ENCODE results near the gene IRGQ. TPM values are rescaled to one million over a fixed set of nuclear protein-coding genes. Genes with fewer than 3 reads are reported as not detected.
A peak's percentile ranks its signal among the peaks of the same experiment; 100 is the strongest.
"Not testable (repeated sequence)": the region's sequence is repeated elsewhere in the genome, so short reads cannot be mapped to it uniquely, and the experiment has no call there.

The IRGQ gene
- total RNA-seq, 1 experiment from 2014 or later, result 26.5 TPM

GRCh38 chr19:43592800-43593350, 3.1 kb downstream of the IRGQ start:
- H3K4me1 Mint-ChIP-seq (ENCODE audit: insufficient read depth, unreplicated experiment), result peaks cover 17% of the 10 kb centered on the region
- CTCF ChIA-PET, result interaction anchor here (0.5 to 1.0 kb wide), 4 partner anchors 8 to 64 kb away, joined by 3 to 5 read pairs (median 4); partner anchors contain the start of genes PINLYP and XRCC1
- peaks cover 48% of the 10 kb centered on the region for H3K36me3 Mint-ChIP-seq (ENCODE audit: insufficient read depth, unreplicated experiment)
- H3K4me3 Mint-ChIP-seq (ENCODE audit: unreplicated experiment), result peak overlapping the region; percentile 99
- no peak for DNase-seq (ENCODE audit: unreplicated experiment)
- no peaks in the 10 kb centered on the region for H3K9me3 Mint-ChIP-seq (ENCODE audit: unreplicated experiment)
- intact Hi-C loops (cut with micrococcal nuclease), result no loop called here
- TF ChIP-seq CTCF (IDR thresholded peaks at IDR 0.05; ENCODE audit: unreplicated experiment), result no peak
- H3K27ac Mint-ChIP-seq (ENCODE audit: low read depth, unreplicated experiment), result peak overlapping the region; percentile 52
- POLR2A ChIA-PET, result interaction anchor here (0.6 to 5.4 kb wide), 3 partner anchors 60 to 75 kb away, joined by 3 to 75 read pairs (median 39); partner anchors contain the start of genes ETHE1 and ZNF575
- no TSS peak for BruUV-seq (replicated peaks)
- no peaks in the 10 kb centered on the region for H3K27me3 Mint-ChIP-seq (ENCODE audit: insufficient read depth, unreplicated experiment)

GRCh38 chr19:43591904-43592772, 3.8 kb downstream of the IRGQ start:
- no peak for TF ChIP-seq CTCF (IDR thresholded peaks at IDR 0.05; ENCODE audit: unreplicated experiment)
- DNase-seq (ENCODE audit: unreplicated experiment), result no peak
- Mint-ChIP-seq H3K27me3 (ENCODE audit: insufficient read depth, unreplicated experiment) (no peaks in the 10 kb centered on the region), H3K9me3 (ENCODE audit: unreplicated experiment) (no peaks in the 10 kb centered on the region), H3K27ac (ENCODE audit: low read depth, unreplicated experiment) (peak overlapping the region; percentile 52), H3K4me3 (ENCODE audit: unreplicated experiment) (no peak overlapping the region), H3K4me1 (ENCODE audit: insufficient read depth, unreplicated experiment) (peaks cover 10% of the 10 kb centered on the region), H3K36me3 (ENCODE audit: insufficient read depth, unreplicated experiment) (peaks cover 44% of the 10 kb centered on the region)
- intact Hi-C loops (cut with micrococcal nuclease), result no loop called here
- ChIA-PET CTCF (interaction anchor here (1.0 kb wide), 1 partner anchor 60 kb away, joined by 3 read pairs; no protein-coding TSS in a partner anchor), POLR2A (interaction anchor here (0.6 kb wide), 1 partner anchor 76 kb away, joined by 3 read pairs; no protein-coding TSS in a partner anchor)
- no TSS peak for BruUV-seq (replicated peaks)

GRCh38 chr19:43589678-43590077, 6.3 kb downstream of the IRGQ start:
- Mint-ChIP-seq H3K36me3 (ENCODE audit: insufficient read depth, unreplicated experiment) (peaks cover 44% of the 10 kb centered on the region), H3K4me1 (ENCODE audit: insufficient read depth, unreplicated experiment) (peaks cover 10% of the 10 kb centered on the region), H3K4me3 (ENCODE audit: unreplicated experiment) (no peak overlapping the region), H3K27me3 (ENCODE audit: insufficient read depth, unreplicated experiment) (no peaks in the 10 kb centered on the region), H3K27ac (ENCODE audit: low read depth, unreplicated experiment) (no peak overlapping the region), H3K9me3 (ENCODE audit: unreplicated experiment) (no peaks in the 10 kb centered on the region)
- no peak for TF ChIP-seq CTCF (IDR thresholded peaks at IDR 0.05; ENCODE audit: unreplicated experiment)
- no TSS peak for BruUV-seq (replicated peaks)
- ChIA-PET CTCF (interaction anchor here (1.1 to 1.2 kb wide), 2 partner anchors 19 to 189 kb away, joined by 3 to 5 read pairs; no protein-coding TSS in a partner anchor), POLR2A (interaction anchor here (1.1 kb wide), 1 partner anchor 12 kb away, joined by 3 read pairs; no protein-coding TSS in a partner anchor)
- DNase-seq (ENCODE audit: unreplicated experiment), result no peak
- intact Hi-C loops (cut with micrococcal nuclease), result no loop called here

- H3K9me3 Mint-ChIP-seq (ENCODE audit: unreplicated experiment), result no peaks in the 10 kb centered on the region
- CTCF ChIA-PET, result interaction anchor here (1.1 to 1.2 kb wide), 2 partner anchors 18 to 189 kb away, joined by 3 to 5 read pairs; no protein-coding TSS in a partner anchor
- DNase-seq (ENCODE audit: unreplicated experiment), result no peak
- peaks cover 10% of the 10 kb centered on the region for H3K4me1 Mint-ChIP-seq (ENCODE audit: insufficient read depth, unreplicated experiment)
- POLR2A ChIA-PET, result interaction anchor here (1.1 kb wide), 1 partner anchor 11 kb away, joined by 3 read pairs; no protein-coding TSS in a partner anchor
- no peak overlapping the region for H3K4me3 Mint-ChIP-seq (ENCODE audit: unreplicated experiment)
- no peak for TF ChIP-seq CTCF (IDR thresholded peaks at IDR 0.05; ENCODE audit: unreplicated experiment)
- BruUV-seq (replicated peaks), result no TSS peak
- no peak overlapping the region for H3K27ac Mint-ChIP-seq (ENCODE audit: low read depth, unreplicated experiment)
- no peaks in the 10 kb centered on the region for H3K27me3 Mint-ChIP-seq (ENCODE audit: insufficient read depth, unreplicated experiment)
- peaks cover 44% of the 10 kb centered on the region for H3K36me3 Mint-ChIP-seq (ENCODE audit: insufficient read depth, unreplicated experiment)
- intact Hi-C loops (cut with micrococcal nuclease), result no loop called here
Measured at GRCh38 chr19:43589277-43589676, 6.7 kb downstream of the IRGQ start.

- H3K36me3 Mint-ChIP-seq (ENCODE audit: insufficient read depth, unreplicated experiment), result peaks cover 30% of the 10 kb centered on the region
Measured at GRCh38 chr19:43587029-43587428, 8.9 kb downstream of the IRGQ start.

More at GRCh38 chr19:43587029-43587428, 8.9 kb downstream of the IRGQ start:
- POLR2A ChIA-PET; H3K4me3 Mint-ChIP-seq (ENCODE audit: unreplicated experiment); intact Hi-C loops (cut with micrococcal nuclease); BruUV-seq (replicated peaks); H3K9me3 Mint-ChIP-seq (ENCODE audit: unreplicated experiment); H3K27me3 Mint-ChIP-seq (ENCODE audit: insufficient read depth, unreplicated experiment); H3K27ac Mint-ChIP-seq (ENCODE audit: low read depth, unreplicated experiment); CTCF ChIA-PET; H3K4me1 Mint-ChIP-seq (ENCODE audit: insufficient read depth, unreplicated experiment); DNase-seq (ENCODE audit: unreplicated experiment): not testable (repeated sequence)
